PC-3 (cell line): ENCODE data around the gene LIPT2. TPM values are rescaled to one million over a fixed set of nuclear protein-coding genes. Genes with fewer than 3 reads are reported as not detected.

ENCODE experiments used
- ATAC-seq: fragments of 200-7000 bp; cut with Tn5 transposase; 2 replicates; pipeline ENCODE4 v1.9.1; 2020; ENCODE audit warnings: mild to moderate bottlenecking, moderate library complexity
- BruUV-seq: library from RNA; stranded (reverse); fragments of 400-500 nt; replicated peaks from 2 replicates; lab custom pipeline; 2021; lab: Mats Ljungman, UMichigan
- CTCF ChIA-PET: fragments of 300-600 bp; sonication (Branson Sonifier 250); formaldehyde crosslinking; loops from one replicate; lab custom pipeline; 2022; ENCODE audit warnings: antibody characterized with exemption; lab: Charles Lee
- POLR2A ChIA-PET: fragments of 300-600 bp; sonication (Branson Sonifier 250); formaldehyde crosslinking; loops from one replicate; lab custom pipeline; 2022; ENCODE audit warnings: antibody characterized with exemption; ENCODE audit not compliant: unreplicated experiment; lab: Charles Lee
- DNase-seq: peaks from one replicate; pipeline ENCODE4 v3.0.0-alpha.2; 2015
- H2AFZ ChIP-seq: fragments of 300-600 bp; sonication (generic); 2 replicates; pipeline ENCODE4 v1.6.0; 2016; ENCODE audit warnings: antibody characterized with exemption, low read length
- H3F3A ChIP-seq: fragments of 300-600 bp; sonication (generic); one replicate; pipeline ENCODE4 v1.6.0; 2017; ENCODE audit warnings: antibody characterized with exemption, low read length, control low read depth, mild to moderate bottlenecking; ENCODE audit not compliant: unreplicated experiment
- H3K27ac ChIP-seq: fragments of 300-600 bp; sonication (generic); 2 replicates; pipeline ENCODE4 v1.5.1; 2016; ENCODE audit warnings: mild to moderate bottlenecking, low read length
- H3K27me3 ChIP-seq: fragments of 300-600 bp; sonication (generic); 2 replicates; pipeline ENCODE4 v1.6.1; 2016; ENCODE audit warnings: low read length, mixed read lengths
- H3K36me3 ChIP-seq: fragments of 300-600 bp; sonication (generic); 2 replicates; pipeline ENCODE4 v1.6.1; 2016; ENCODE audit warnings: low read depth, mixed run types, low read length, mixed read lengths
- H3K4me1 ChIP-seq: fragments of 300-600 bp; sonication (generic); 2 replicates; pipeline ENCODE4 v1.5.1; 2016; ENCODE audit warnings: low read length; ENCODE audit not compliant: insufficient read depth
- H3K4me2 ChIP-seq: fragments of 300-600 bp; sonication (generic); 2 replicates; pipeline ENCODE4 v1.6.0; 2016; ENCODE audit warnings: low read length
- H3K4me3 ChIP-seq: fragments of 300-600 bp; sonication (generic); 2 replicates; pipeline ENCODE4 v1.5.1; 2016; ENCODE audit warnings: mild to moderate bottlenecking, low read length, mixed read lengths
- H3K79me2 ChIP-seq: fragments of 300-600 bp; sonication (generic); 2 replicates; pipeline ENCODE4 v1.6.1; 2017; ENCODE audit warnings: low read length, mixed read lengths
- H3K9ac ChIP-seq: fragments of 300-600 bp; sonication (generic); 2 replicates; pipeline ENCODE4 v1.6.0; 2016; ENCODE audit warnings: mild to moderate bottlenecking, low read length
- H3K9me2 ChIP-seq: fragments of 300-600 bp; sonication (generic); replicated peaks from 2 replicates; pipeline ENCODE4 v1.6.1; 2016; ENCODE audit warnings: mixed run types, low read length, mixed read lengths
- H3K9me3 ChIP-seq: fragments of 300-600 bp; sonication (generic); 2 replicates; pipeline ENCODE4 v1.6.1; 2016; ENCODE audit warnings: low read length, mixed read lengths
- H4K20me1 ChIP-seq: fragments of 300-600 bp; sonication (generic); 2 replicates; pipeline ENCODE4 v1.6.1; 2016; ENCODE audit warnings: low read length, mixed read lengths
- CTCF ChIP-seq: fragments of 300-600 bp; sonication (generic); conservative IDR thresholded peaks from 2 replicates; pipeline ENCODE4 v1.5.1; 2017; ENCODE audit warnings: antibody characterized with exemption, low read depth, mild to moderate bottlenecking, low read length
- EZH2 ChIP-seq: fragments of 300-600 bp; sonication (generic); IDR thresholded peaks from one replicate; pipeline ENCODE4 v1.6.1; 2017; ENCODE audit warnings: antibody characterized with exemption, mild to moderate bottlenecking, low read length; ENCODE audit not compliant: unreplicated experiment
- EZH2phosphoT487 ChIP-seq: fragments of 300-600 bp; sonication (generic); IDR thresholded peaks from 2 replicates; pipeline ENCODE4 v1.6.1; 2018; ENCODE audit warnings: mild to moderate bottlenecking, antibody characterized with exemption, low read length, borderline replicate concordance
- intact Hi-C: fragments of 100-400 bp; cut with micrococcal nuclease; formaldehyde crosslinking; loops from 2 replicates; pipeline ENCODE4 v1.9.0; 2023
- total RNA-seq: library from RNA; depleted of rRNA; stranded (reverse); fragments of >200 nt; gene quantifications from 2 replicates; pipeline ENCODE4 v1.2.3, GENCODE V29; 2014; rRNA removed

LIPT2 gene
- total RNA-seq, 1 experiment from 2014 or later: 11.3 TPM

- peak overlapping the region; percentile 34; the same call in 1 of the 2 replicates for H3K9ac ChIP-seq
- intact Hi-C loops: loop anchor here (1.0 to 10.0 kb wide), 7 partner anchors 24 to 478 kb away; no protein-coding TSS in a partner anchor
- ChIA-PET POLR2A (no interaction called here), CTCF (interaction anchor here (0.5 to 2.2 kb wide), 5 partner anchors 45 to 188 kb away, joined by 3 to 10 read pairs (median 6); no protein-coding TSS in a partner anchor)
- no peak overlapping the region for H3K4me3 ChIP-seq
- H3K36me3 ChIP-seq: no peaks in the 10 kb centered on the region
- no peaks in the 10 kb centered on the region for H3K9me3 ChIP-seq
- H4K20me1 ChIP-seq: no peaks in the 10 kb centered on the region
- TF ChIP-seq EZH2 (no peak), CTCF (peak; percentile 87)
- peak overlapping the region; percentile 63 for H3K4me2 ChIP-seq
- DNase-seq (peak; percentile 94), ATAC-seq (peak; percentile 81)
- no peaks in the 10 kb centered on the region for H3K27me3 ChIP-seq
- peak overlapping the region; percentile 58 for H2AFZ ChIP-seq
- no TSS peak for BruUV-seq
- no peaks in the 10 kb centered on the region for H3K9me2 ChIP-seq
- H3K79me2 ChIP-seq: no peaks in the 10 kb centered on the region
- peak overlapping the region; percentile 77 for H3K27ac ChIP-seq
- H3K4me1 ChIP-seq: peaks cover 18% of the 10 kb centered on the region
- H3F3A ChIP-seq: peaks cover 3% of the 10 kb centered on the region
Measured at GRCh38 chr11:74443071-74443864, 50.3 kb downstream of the LIPT2 start.

DNA sequence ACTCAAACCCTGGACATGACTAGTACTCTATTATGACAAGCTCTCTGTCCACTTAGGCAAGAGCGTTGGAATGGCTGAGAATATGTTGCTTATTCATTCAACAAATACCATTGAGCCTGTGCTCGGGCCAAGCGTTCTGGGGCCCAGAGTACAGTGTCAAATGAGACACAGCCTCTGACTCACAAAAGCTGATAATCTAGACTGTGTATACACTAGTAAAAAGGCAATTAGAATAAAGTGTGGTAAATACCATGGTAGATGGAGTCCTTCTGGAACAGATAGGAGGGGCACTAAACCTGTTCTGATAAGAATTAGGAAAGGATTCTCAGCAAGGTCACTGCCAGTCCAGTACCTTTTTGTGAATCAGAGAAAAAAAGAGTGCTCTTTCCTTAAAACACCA, 50.9 kb downstream of the LIPT2 start:
- CTCF ChIA-PET: interaction anchor here (1.1 to 2.2 kb wide), 3 partner anchors 52 to 187 kb away, joined by 4 to 10 read pairs (median 8); no protein-coding TSS in a partner anchor
- Histone ChIP-seq H2AFZ (0 out of 2 replicates have a peak overlapping the region, but pooled peaks have one; percentile 28), H3K79me2 (no peaks in the 10 kb centered on the region), H3K9ac (peak overlapping the region; percentile 34; the same call in 1 of the 2 replicates), H3K36me3 (no peaks in the 10 kb centered on the region), H3F3A (peaks cover 3% of the 10 kb centered on the region), H3K27ac (peak overlapping the region; percentile 77), H4K20me1 (no peaks in the 10 kb centered on the region), H3K4me3 (no peak overlapping the region), H3K4me2 (peak overlapping the region; percentile 63), H3K27me3 (no peaks in the 10 kb centered on the region), H3K9me3 (no peaks in the 10 kb centered on the region), H3K4me1 (peaks cover 18% of the 10 kb centered on the region), H3K9me2 (no peaks in the 10 kb centered on the region)
- TF ChIP-seq EZH2 (no peak), CTCF (no peak), EZH2phosphoT487 (no peak)
- POLR2A ChIA-PET: no interaction called here
- intact Hi-C loops: loop anchor here (1.0 to 10.0 kb wide), 7 partner anchors 24 to 478 kb away; no protein-coding TSS in a partner anchor
- DNase-seq (peak; percentile 80), ATAC-seq (peak; percentile 84)
- no TSS peak for BruUV-seq

Other genes starting within 250 kb of the LIPT2 start
- gene P4HA3, start 182.1 kb downstream of the LIPT2 start, total RNA-seq: 2.0 and 3.7 TPM in 2 replicates
- 1.9 and 2.0 TPM in 2 replicates for gene PGM2L1, start 95.3 kb downstream of the LIPT2 start, total RNA-seq
- 0.58 and 0.73 TPM in 2 replicates for gene KCNE3, start 26.2 kb downstream of the LIPT2 start, total RNA-seq
- gene POLD3, start 98.9 kb upstream of the LIPT2 start, total RNA-seq: 25.5 and 28.4 TPM in 2 replicates
- not detected in 2 replicates for gene CHRDL2, start 237.7 kb upstream of the LIPT2 start, total RNA-seq